GM19452 (cell line): ENCODE results near the gene AQP1.

Source experiments
- ATAC-seq: cut with Tn5 transposase; IDR thresholded peaks from one replicate; pipeline ENCODE4 v1.9.1; 2021; ENCODE audit not compliant: unreplicated experiment

The AQP1 gene

DNA sequence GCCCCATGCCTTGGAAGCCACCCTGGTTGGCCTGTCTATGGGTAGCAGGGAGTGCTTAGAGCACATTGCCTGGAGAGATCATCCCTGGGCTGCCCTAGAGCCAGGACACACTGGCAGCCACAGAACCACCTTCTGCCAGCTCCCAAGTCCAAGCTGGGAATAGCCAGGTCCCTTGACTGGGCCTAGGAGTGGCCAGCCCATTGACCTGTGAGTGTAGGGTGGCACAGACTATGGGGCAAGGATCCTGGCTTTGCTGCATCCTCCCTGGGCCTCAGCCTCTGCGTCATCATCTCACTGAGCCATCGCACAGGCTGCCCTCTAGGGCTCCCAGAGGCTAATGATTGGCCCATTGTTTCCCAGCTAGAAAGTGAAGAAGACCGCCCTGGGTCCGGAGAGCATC lies 7.0 kb downstream of the AQP1 start:
- ATAC-seq, result no peak

DNA sequence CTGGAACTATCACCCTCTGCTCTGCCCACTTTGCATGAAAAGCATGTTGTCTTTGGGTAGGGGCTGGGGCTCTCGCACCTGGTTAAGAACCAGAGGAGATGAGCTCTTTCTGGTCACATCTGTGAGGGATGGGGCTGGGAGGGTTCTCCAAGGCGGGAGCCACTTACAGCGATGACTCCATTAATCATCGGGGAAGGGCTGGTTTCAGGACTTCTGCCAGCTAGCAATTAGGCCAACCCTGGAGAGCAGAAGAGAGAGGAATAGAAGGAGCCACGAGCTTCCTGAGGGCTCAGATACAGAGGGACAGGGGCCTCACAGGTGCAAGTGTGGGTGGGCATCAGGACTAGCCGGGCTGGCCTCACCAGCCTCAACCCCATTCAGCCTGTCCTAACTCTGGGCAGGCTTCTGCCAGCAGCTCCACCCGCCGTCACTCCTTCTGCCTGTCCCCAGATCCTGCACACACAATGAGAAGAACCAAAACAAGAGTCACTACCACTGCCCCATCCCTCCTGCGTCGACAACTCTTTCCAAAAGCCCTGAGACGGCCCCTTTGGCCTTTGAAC lies 8.4 kb downstream of the AQP1 start:
- ATAC-seq, result no peak

DNA sequence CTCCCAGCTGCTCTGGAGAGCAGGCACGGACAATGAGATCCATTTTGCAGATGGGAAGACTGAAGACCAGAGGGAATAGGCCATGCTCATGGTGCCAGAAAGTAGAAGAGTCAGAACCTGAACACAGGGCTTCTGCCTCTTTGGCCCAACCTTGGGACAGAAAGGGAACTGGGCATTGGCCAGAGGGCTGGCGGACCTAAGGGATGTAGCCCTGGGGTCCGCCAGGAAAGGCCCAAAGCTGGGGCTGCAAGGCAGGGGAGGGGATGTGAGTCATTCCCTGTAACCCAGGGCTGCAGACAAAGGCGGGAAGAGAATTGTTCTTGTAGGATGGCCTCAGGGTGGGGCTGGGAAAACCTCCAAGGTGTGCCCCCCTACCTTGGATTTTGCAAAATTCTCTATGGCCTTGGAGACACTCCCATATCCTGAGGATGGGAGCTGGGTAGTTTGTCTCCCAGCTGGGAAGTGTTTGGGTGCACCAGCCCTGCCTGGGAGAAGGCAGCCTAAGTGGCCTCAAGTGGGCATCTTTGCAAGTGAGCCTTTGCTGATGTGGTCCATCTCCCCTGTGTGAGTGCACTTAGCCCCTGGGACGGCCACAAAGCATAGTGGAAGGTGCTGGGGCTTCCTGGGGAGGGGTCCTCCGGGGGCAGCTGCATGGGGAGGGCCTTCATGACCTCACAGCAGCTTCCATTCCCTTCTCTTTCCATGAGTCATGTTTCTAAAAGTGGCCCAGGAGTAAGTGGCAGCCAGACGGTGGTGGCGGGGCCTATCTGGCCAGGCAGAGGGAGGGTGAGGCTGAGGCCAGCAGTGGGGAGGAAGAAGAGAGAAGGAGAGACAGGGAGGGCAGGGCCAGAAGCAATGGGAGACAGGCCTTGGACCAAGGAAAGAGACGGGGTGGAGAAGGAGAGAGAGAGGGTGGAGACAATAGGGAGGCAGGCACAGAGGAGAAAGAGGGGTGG lies 9.2 kb downstream of the AQP1 start:
- ATAC-seq, result no peak

DNA sequence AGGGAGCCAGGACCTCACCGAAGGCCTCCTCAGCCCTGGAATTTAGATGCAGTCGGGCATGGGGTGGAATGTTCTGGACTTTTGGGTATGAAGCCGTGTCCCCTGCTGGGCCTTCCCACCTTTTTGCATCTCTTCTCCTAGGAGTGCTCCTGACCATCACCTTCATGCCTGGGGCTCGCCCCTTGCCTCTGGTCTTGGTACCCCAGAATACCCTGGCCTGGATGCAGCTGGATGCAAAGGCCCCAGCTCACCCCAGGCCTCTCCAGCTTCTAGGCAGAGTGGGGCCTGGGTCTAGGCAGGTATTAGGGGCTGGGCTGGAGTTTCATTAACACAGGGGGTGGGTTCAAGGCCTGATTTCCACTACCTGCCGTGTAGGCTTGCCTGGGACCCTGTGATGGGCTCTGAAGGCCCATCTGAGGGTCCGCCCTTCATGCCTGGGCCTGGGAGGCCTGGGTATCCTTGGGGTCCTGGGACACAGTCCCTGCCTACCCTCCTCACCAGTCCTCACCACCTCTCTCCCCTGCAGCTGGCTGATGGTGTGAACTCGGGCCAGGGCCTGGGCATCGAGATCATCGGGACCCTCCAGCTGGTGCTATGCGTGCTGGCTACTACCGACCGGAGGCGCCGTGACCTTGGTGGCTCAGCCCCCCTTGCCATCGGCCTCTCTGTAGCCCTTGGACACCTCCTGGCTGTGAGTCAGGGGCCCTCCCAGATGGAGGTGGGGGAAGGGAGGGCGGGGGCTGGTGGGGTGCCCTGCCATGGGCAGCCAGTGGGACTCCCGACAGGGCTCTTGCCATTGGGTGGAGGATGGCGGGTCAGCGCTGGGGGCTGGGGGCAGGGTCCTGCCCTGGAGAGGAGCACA lies 10.1 kb downstream of the AQP1 start:
- ATAC-seq, result no peak

DNA sequence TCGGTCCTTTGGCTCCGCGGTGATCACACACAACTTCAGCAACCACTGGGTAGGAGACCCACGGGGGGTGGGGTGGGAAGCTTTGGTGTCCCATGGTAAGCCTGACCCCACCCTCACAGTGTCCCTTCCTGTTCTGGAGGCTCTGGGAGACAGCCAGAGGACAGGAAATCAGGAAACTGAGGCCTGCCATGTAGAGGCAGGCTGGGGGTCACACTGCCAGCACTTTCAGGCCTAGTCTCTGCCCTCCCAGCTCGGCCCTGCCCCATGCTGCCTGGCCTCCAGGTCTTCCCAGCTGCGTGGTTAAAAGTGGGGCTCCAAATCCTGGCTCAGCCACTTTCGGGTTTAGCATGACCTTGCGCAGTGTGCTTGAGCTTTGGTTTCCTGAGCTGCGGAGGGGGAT lies 10.9 kb downstream of the AQP1 start:
- ATAC-seq, result no peak

DNA sequence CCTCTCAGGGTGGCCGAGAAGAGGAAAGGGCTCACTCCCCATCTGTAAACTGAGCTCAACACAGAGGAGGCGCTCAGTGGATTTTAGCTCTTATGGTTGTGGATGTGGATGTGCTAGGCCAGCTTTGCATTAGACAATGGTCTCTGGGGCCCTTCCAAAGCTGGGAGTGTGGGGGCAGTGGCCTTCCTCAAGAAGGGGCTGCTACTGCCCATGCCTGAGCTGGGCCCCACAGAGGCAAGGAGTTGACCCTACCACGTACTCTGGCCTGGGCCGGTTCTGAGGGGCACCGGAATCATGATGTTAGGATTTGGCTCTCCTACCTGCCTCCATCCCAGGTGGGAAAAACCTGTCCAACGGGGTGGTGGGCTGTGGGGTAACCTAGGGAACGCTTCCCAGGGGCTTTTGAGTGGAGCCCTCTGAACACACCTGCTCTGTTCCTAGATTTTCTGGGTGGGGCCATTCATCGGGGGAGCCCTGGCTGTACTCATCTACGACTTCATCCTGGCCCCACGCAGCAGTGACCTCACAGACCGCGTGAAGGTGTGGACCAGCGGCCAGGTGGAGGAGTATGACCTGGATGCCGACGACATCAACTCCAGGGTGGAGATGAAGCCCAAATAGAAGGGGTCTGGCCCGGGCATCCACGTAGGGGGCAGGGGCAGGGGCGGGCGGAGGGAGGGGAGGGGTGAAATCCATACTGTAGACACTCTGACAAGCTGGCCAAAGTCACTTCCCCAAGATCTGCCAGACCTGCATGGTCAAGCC lies 11.5 kb downstream of the AQP1 start:
- ATAC-seq, result no peak

DNA sequence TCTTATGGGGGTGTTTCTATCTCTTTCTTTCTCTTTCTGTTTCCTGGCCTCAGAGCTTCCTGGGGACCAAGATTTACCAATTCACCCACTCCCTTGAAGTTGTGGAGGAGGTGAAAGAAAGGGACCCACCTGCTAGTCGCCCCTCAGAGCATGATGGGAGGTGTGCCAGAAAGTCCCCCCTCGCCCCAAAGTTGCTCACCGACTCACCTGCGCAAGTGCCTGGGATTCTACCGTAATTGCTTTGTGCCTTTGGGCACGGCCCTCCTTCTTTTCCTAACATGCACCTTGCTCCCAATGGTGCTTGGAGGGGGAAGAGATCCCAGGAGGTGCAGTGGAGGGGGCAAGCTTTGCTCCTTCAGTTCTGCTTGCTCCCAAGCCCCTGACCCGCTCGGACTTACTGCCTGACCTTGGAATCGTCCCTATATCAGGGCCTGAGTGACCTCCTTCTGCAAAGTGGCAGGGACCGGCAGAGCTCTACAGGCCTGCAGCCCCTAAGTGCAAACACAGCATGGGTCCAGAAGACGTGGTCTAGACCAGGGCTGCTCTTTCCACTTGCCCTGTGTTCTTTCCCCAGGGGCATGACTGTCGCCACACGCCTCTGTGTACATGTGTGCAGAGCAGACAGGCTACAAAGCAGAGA lies 12.2 kb downstream of the AQP1 start:
- no peak for ATAC-seq

DNA sequence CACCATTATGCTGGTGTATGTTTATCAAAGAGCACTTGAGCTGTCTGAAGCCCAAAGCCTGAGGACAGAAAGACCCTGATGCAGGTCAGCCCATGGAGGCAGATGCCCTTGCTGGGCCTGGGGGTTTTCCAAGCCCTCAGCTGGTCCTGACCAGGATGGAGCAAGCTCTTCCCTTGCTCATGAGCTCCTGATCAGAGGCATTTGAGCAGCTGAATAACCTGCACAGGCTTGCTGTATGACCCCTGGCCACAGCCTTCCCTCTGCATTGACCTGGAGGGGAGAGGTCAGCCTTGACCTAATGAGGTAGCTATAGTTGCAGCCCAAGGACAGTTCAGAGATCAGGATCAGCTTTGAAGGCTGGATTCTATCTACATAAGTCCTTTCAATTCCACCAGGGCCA lies 13.0 kb downstream of the AQP1 start:
- ATAC-seq, result no peak

DNA sequence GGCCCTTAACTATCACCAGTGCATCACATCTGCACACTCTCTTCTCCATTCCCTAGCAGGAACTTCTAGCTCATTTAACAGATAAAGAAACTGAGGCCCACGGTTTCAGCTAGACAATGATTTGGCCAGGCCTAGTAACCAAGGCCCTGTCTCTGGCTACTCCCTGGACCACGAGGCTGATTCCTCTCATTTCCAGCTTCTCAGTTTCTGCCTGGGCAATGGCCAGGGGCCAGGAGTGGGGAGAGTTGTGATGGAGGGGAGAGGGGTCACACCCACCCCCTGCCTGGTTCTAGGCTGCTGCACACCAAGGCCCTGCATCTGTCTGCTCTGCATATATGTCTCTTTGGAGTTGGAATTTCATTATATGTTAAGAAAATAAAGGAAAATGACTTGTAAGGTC lies 13.5 kb downstream of the AQP1 start:
- no peak for ATAC-seq

DNA sequence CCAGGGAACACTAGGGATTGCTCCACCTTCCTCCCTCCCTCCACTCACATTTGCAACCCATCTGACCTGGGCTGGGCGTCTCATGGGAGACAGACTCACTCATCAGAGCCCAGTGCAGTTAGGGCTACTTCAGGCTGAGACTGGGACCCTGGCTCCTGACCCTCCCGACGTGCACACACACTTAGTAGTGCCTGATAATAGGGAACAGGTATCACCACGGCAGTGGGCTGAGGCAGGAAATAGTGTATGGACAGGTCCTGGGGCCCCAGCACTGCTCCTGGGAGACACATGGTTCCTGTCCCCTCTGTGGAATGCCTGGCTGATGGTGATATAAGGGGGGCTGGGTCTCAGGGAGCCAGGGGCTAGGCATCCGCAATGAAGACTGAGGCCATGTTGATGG lies 14.3 kb downstream of the AQP1 start:
- ATAC-seq, result no peak

DNA sequence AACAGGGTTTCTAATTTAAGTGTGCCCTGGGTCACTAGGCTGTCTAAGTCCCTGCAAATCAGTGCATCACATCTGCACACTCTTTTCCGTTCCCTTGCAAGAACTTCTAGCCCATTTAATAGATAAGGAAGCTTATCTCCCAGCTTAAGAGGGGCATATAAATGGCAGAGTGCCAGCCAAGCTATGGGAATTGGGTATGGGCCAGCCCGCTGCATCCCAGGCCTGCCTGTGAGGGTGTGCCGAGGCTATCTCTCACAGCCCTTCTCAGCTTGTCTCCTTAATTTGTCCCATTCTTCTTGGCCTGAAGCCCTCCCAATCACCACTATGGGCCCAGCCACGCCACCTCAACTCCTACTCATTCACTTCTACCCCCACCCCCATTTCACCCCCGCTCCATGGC lies 14.7 kb downstream of the AQP1 start:
- ATAC-seq, result no peak

DNA sequence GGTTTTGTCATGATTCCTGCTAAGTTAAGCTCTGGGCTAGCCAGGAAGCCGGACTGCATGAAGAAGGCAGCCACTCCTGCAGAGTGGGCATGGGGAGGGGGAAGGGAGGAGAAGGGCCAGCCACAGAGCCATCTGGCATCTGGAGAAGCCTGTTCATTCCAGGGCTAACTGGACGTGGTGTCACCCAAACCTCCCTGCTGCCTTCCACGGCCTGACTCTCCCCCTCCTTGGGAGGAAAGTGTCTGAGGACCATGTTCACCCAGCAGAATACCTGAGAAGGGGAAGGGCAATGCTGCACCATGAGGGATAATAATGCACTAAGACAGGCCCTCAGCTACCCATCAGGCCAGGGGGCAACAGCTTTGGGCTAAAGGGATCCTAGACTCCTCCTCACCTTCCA lies 15.4 kb downstream of the AQP1 start:
- ATAC-seq, result no peak

DNA sequence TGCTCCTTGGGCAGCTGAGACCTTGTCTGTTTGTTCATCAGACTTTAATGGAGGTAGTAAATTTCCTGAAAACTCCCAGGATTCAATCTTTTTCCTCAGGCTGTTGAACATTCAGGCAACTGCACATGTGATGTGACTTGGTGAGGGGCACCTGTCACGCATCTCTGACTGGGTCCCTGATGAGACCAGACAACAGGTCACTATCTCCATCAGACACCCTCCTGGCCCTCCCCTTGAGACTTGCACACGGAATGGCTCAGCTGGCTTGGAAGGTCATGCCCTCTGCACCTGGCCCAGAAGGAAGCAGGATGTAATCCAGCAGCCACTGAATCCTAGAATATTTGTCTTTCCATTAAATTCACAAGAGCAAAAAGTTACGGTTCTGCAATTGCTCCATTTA lies 15.9 kb downstream of the AQP1 start:
- ATAC-seq, result no peak

DNA sequence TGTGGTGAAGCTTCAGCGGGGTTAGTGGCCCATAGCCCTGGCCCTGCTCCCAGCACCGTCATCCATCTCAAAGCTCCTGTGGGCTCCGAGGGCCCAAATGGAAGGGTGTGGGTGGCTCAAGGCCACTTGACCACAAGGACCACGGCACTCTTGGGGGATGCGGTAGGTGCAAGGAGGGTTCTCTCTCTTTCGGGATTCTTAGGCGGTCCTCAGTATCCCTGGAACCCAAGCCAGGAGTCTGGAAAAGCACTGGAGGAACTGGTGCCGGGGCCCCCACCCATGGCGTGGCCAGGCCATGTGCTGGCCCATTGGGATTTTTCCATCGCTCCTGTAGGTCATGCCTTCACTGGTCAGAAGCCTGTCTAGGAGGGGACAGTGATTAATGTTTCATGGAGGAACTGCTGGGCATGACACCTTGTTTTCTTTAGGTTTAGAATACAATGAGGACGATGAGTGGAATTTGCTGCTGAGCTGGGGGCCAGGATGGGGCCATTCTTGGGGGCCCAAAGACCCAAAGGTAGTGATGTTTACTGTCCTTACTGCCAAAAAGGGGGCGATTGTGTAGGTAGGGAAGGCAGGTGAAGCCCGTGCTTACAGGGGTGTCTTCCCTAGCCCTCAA lies 16.7 kb downstream of the AQP1 start:
- no peak for ATAC-seq

DNA sequence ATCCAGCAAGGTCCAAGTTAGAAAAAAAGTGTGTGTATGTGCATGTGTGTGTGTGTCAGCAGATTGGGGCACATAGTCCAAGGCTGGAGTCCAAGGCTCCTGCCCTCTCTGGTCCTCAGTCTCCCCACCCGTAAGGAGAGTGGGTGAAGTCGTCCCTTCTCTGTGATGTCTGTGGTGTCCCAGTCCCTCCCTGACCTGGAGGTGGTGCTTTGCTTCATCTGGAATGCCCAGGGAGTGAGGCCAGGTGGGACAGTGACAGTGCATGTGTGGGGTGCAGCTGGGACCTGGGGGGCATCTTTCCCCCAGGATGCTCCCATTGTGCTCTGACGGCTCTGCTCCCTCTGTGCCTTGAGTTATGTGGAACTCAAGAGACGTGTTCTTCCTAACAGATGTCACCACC lies 18.0 kb downstream of the AQP1 start:
- ATAC-seq, result no peak

DNA sequence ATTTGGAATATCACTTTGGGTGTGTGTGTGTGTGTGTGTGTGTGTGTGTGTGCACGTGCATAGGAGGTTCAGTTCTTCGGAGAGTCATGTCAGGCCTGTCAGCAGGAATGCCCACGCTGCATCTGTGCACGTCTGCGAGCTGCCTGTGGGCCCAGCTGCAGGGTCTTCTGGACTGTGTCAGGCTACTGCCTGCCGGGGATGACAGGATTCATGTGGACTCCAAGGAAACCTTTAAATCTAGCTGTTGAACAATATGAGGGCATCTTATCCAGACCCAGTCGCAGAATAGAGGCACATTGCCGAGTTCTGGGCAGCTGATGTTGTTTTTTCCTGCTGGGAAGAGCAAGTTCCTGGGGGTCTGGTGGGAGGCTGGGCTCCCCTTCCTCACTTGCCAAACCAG lies 19.0 kb downstream of the AQP1 start:
- ATAC-seq, result no peak

DNA sequence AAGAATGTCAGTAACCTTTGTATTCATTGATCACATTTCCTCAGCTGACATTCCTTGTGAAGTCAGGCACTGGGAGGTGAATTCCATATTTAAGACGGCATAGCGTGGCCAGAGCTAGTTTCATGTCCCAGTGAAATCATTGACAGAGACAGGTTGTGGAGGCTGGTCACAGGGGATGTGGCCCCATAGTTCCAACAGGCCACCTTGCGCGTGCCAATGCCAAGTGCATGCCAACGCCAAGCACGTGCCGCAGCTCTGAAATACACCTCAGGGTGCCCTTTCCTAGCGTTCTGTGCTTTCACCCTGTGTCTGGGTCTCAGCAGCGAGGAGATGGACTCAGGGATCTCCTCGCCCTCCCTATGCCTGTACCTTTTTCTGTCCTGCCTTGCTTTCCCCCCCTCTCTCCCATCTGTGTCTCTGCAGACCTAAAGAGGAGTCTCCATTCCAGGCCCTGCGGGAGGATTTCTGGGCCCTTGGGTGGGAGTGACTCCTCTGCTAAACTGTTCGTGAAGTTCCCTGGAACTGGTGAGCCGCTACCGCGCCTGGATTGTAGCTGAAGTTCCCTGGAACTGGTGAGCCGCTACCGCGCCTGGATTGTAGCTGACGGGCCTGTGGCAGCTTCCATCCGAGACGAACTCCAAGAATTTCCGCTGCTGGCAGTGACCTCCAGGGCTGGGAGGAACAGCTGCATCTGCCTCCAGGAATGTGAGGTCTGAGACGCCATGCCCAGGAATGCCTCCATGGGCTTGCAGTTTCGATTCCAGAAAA lies 19.7 kb downstream of the AQP1 start:
- ATAC-seq, result no peak

DNA sequence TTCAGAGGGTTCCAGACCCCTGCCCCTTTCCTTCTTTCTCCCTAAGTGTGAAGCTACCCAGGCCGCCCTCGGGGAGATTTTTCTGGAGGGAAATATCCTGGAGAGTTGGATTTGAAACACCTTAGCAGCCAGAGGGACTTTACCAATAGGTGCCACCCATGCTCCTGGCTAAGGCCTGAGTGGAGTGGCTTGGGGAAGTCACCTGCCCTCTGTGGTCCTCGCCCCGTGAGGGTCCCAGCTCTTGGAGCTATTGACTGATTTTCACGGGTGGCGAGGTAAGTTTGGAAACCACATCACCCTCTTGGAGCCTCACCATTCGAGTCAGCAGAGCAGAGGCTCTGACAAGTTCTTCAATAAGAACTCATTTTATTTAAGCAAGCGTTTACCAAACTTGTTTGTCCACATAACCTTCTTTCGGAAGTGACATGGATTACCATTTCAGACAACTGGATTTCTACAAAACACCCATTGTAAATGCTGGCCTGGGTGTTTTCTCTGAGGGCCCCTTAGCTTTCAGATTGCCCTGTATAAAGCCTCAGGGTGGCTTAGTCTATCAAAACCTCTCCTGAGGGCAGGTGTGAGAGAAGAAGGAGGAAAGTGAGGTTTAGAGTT lies 20.4 kb downstream of the AQP1 start:
- ATAC-seq, result no peak

DNA sequence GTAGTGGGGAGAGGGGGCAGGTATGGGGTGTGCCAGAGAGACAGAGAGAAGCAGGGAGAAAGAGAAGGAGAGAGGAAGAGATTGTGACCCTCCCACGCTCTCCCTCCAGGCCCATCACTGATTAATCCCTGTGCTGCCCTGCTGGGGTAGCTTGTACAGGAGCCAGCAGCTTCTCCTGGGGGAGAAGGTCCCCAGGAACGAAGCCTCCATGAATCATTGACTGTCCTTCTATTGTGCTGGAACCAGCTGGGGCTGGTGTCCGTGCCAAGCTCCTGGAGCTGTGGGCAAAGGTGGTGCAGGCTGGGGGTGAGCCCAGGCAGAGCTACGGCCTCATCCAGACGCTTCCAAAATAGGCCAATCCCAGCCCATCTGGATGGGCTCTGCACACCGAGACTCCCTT lies 20.9 kb downstream of the AQP1 start:
- ATAC-seq, result no peak
